Astrocyte of the cerebellum (primary cell): ENCODE results near the gene ZSWIM5.
A peak's percentile ranks its signal among the peaks of the same experiment; 100 is the strongest.

Experiments
- DNase-seq: peaks from one replicate; pipeline ENCODE4 v3.0.0-alpha.2; 2011; ENCODE audit warnings: low read depth
- H3K4me3 ChIP-seq: 2 replicates; pipeline ENCODE4 v1.5.1; 2011; ENCODE audit warnings: mild to moderate bottlenecking, low read depth, low read length, moderate library complexity
- in situ Hi-C: cut with HindIII; loops from 2 replicates; pipeline ENCODE4 v1.10.0; 2017; ENCODE audit warnings: low sequenced_read_pairs
- TF ChIP-seq, protein P1 (sequence below): IDR thresholded peaks from 2 replicates; pipeline ENCODE4 v1.5.1; 2012; ENCODE audit warnings: low read length, low read depth, moderate library complexity, mild to moderate bottlenecking; ENCODE audit errors: missing control alignments

The ZSWIM5 gene

DNA sequence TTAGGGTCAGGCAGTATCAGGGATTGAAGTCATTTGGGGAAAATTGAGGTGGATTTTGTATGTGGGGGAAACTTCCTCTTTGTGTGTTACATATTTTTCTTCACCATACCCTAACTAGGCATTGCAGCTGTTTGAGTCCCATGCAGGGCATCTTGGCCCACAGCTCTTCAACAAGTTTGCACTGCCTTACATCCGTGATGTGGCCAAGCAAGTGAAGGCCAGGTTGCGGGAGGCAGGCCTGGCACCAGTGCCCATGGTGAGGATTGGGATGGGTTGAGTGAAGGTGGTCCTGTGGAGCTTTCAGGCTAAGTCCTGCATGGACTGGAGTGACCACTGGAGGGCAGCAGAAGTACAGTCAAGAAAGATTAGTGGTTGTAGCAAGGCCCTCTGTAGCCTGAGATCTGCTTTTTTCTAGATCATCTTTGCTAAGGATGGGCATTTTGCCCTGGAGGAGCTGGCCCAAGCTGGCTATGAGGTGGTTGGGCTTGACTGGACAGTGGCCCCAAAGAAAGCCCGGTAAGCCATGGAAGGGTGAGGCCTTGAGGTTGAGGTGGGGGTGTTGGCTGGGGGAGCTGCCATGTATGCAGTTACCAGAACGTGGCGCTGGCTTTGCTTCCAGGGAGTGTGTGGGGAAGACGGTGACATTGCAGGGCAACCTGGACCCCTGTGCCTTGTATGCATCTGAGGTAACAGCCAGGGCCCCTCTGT is 191.9 kb downstream of the ZSWIM5 start:
- in situ Hi-C loops: no loop called here
- DNase-seq: peak; percentile 82
- TF ChIP-seq, protein P1, sequence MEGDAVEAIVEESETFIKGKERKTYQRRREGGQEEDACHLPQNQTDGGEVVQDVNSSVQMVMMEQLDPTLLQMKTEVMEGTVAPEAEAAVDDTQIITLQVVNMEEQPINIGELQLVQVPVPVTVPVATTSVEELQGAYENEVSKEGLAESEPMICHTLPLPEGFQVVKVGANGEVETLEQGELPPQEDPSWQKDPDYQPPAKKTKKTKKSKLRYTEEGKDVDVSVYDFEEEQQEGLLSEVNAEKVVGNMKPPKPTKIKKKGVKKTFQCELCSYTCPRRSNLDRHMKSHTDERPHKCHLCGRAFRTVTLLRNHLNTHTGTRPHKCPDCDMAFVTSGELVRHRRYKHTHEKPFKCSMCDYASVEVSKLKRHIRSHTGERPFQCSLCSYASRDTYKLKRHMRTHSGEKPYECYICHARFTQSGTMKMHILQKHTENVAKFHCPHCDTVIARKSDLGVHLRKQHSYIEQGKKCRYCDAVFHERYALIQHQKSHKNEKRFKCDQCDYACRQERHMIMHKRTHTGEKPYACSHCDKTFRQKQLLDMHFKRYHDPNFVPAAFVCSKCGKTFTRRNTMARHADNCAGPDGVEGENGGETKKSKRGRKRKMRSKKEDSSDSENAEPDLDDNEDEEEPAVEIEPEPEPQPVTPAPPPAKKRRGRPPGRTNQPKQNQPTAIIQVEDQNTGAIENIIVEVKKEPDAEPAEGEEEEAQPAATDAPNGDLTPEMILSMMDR: peak; percentile 93
- no peak overlapping the region for H3K4me3 ChIP-seq

DNA sequence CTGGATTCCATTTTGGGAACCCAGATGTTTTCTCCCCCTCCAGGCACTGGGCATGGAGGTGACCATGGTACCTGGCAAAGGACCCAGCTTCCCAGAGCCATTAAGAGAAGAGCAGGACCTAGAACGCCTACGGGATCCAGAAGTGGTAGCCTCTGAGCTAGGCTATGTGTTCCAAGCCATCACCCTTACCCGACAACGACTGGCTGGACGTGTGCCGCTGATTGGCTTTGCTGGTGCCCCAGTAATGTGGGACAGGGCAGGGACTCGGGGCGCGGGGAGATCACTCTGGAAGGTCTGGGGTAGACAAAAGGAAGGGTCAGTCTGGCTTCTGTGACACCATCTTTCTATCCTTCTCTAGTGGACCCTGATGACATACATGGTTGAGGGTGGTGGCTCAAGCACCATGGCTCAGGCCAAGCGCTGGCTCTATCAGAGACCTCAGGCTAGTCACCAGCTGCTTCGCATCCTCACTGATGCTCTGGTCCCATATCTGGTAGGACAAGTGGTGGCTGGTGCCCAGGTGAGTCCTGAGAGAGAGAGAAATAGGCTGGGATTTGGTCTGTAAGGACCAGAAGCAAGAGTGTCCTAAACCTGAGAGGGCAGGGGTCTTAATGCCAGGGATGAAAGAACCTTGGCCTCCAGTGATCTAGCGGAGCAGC is 192.7 kb downstream of the ZSWIM5 start:
- DNase-seq: no peak
- in situ Hi-C loops: no loop called here
- H3K4me3 ChIP-seq: peak overlapping the region; percentile 68
- TF ChIP-seq, protein P1: no peak

DNA sequence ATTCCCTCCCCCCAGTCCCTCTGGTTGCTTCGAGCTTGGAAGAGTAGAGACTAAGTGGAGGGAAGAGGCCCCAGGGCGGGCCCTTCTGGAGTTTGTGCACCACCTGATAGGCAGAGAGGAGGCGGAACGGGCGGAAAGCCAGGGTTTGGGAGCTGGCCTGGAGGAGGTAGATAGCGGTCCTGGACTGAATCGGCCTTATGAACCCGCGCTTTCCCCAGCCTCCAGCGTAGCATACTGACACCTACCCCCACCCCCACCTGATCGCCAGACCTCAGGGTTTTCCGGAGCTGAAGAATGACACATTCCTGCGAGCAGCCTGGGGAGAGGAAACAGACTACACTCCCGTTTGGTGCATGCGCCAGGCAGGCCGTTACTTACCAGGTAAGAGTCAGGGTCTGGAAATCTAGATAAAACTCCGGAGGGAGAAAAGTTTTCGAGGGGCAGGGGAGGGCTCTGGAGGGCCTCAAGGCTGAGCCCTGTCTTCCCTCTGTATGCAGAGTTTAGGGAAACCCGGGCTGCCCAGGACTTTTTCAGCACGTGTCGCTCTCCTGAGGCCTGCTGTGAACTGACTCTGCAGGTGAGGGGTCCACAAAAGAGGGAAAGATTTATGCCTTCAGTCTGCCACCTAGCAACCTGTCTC is 193.6 kb downstream of the ZSWIM5 start:
- peak overlapping the region; percentile 68 for H3K4me3 ChIP-seq
- DNase-seq: peak; percentile 19
- TF ChIP-seq, protein P1: no peak
- in situ Hi-C loops: no loop called here

DNA sequence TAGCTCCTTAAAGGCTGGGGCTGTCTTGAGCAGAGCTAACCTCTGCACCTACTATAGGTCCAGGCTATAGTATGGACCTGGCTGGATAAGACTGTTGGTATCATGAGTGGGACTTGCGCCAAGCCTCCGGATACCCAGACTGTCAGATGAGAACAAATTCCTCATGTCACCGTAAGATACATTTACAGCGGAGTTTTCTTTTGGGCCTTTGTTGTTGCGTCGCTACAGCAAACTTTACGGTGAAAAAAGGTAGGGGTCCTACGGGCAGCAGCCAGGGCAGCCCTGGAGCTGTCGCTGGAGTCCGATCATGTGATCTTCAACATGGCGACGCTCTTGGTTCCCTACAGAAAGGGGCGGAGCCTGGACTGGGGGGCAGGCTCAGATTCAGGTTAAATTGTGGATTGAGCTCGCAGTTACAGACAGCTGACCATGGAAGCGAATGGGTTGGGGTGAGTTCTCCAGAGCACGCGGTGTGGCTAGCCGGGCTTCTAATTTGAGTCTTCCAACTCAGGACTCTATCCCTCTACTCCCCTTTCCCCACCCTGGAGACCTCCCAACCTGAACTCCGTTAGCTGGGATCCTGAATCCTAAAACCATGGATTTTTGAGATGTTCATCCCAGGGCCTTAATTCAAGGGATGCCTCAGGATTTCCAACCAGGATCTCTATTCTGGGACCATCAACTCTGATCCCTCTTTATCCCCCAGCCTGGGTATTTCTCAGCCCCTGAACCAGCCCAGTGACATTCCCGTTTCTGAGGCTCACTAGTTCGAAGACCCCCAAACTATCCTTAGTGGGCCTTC is 194.4 kb downstream of the ZSWIM5 start, which contains the start of gene UROD:
Gene UROD, plus strand, starts transcription at position 418 of the 802 bp plus-strand sequence. Its CDS starts 12 bp downstream, at position 430.
- peak; percentile 94 for DNase-seq
- in situ Hi-C loops: no loop called here
- TF ChIP-seq, protein P1: no peak
- H3K4me3 ChIP-seq: peak within 1 kb of the TSS; percentile 97

DNA sequence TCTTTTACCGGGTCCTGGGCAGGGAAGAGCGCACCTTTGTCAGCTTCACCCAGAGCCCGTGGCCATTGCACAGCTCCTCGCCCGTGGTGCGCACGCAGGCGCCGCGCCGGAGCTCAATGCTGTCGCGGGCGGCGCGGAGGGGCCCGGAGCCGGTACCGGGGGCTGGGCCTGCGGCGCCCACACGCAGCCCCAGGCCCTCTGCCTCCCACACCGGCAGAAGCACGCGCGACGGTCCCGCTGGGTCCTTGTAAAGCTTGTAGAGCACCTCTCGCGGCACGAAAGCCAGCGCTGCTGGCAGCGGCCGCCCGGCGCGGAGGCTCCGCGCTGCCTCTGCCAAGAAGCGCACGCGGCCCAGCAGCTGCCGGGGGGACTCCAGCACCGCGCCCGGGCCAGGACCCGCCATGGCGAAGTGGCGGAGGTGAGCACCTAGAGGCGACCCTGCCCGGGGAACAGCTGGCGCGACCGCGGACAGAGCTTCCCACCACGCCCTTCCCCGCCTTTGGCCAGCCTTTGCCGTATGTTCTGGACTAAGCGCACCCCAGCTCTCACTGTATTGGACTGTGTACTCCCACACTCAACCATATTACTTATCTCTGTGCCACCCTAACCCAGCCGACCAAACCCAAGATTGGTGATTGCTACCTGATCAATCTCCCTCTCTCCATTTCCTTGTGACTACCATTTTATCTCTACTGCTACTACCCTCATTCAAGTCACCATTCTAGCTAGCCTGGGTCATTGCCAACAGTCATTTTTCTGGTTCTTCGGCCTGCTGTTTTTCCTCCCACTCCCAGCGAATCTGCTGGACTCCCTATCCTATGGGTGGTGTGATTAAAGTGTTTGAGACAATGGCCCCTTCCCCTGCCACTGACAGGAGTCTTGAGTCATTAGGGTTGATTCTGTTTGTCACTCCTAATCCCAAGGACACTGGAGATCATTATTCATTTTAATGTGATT is 195.3 kb downstream of the ZSWIM5 start, which contains the start of gene HECTD3:
Gene HECTD3, minus strand, starts transcription at position 470 of the 957 bp plus-strand sequence. Its CDS starts 67 bp downstream, at position 403.
- TF ChIP-seq, protein P1: no peak
- peak within 1 kb of the TSS; percentile 97 for H3K4me3 ChIP-seq
- in situ Hi-C loops: no loop called here
- peak; percentile 27 for DNase-seq
